ENCODE results near the gene PACSIN2.

DNA sequence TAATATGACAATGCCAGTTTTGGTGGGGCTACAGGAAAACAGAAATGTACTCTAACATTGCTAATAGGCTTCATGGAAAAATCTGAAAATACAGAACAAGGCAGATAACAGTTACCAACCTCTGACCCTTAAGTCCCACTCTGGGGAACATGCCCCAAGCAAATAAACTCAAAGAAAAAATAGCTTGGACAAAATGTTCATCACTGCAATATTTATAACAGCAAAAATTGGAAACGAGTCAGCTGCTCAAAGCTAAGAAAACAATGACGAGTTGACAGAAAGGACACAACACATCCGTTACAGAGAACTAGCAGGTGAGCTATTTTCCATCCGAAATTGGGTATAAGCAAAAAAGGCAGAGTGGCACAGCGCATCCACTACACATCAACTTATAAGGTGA, 70.5 kb downstream of the PACSIN2 start:
- TF ChIP-seq SPI1 (IDR thresholded peaks at IDR 0.05; ENCODE audit: borderline replicate concordance, insufficient read depth, low read depth, low read length), result no peak
- no peak for TF ChIP-seq CHD1 (IDR thresholded peaks at IDR 0.05; ENCODE audit: low read depth, low read length)
- no peak for TF ChIP-seq ZNF217 (IDR thresholded peaks at IDR 0.05)
- no peak for TF ChIP-seq NR2C2 (IDR thresholded peaks at IDR 0.05; ENCODE audit: borderline replicate concordance, control insufficient read depth, insufficient read length, low read depth)
- TF ChIP-seq, protein P1, sequence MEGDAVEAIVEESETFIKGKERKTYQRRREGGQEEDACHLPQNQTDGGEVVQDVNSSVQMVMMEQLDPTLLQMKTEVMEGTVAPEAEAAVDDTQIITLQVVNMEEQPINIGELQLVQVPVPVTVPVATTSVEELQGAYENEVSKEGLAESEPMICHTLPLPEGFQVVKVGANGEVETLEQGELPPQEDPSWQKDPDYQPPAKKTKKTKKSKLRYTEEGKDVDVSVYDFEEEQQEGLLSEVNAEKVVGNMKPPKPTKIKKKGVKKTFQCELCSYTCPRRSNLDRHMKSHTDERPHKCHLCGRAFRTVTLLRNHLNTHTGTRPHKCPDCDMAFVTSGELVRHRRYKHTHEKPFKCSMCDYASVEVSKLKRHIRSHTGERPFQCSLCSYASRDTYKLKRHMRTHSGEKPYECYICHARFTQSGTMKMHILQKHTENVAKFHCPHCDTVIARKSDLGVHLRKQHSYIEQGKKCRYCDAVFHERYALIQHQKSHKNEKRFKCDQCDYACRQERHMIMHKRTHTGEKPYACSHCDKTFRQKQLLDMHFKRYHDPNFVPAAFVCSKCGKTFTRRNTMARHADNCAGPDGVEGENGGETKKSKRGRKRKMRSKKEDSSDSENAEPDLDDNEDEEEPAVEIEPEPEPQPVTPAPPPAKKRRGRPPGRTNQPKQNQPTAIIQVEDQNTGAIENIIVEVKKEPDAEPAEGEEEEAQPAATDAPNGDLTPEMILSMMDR (IDR thresholded peaks at IDR 0.05 in 2 of 3, conservative IDR thresholded peaks at IDR 0.05 in 1 of 3; ENCODE audit: control insufficient read depth in 2 of 3, extremely low read depth in 1 of 3, insufficient read depth in 1 of 3, low read depth in 3 of 3, low read length in 3 of 3), result no peak

Measured in GM12878 (cell line).